H9 (cell line): Measurements from ENCODE around the gene CHD6. TPM values are rescaled to one million over a fixed set of nuclear protein-coding genes. Genes with fewer than 3 reads are reported as not detected.

Experiments
- DNase-seq: peaks from one replicate; pipeline ENCODE4 v3.0.0-alpha.2; 2017
- H2AFZ ChIP-seq: one replicate; pipeline ENCODE4 v1.6.1; 2013; ENCODE audit warnings: mild to moderate bottlenecking, low read length, control low read depth, moderate library complexity
- H2AK5ac ChIP-seq: 2 replicates; pipeline ENCODE4 v1.6.1; 2013; ENCODE audit warnings: low read length, control low read depth, mixed read lengths; ENCODE audit not compliant: insufficient read length
- H2BK120ac ChIP-seq: one replicate; pipeline ENCODE4 v1.6.1; 2013; ENCODE audit warnings: low read depth, mild to moderate bottlenecking, low read length, control low read depth, inconsistent platforms; ENCODE audit not compliant: poor library complexity, severe bottlenecking
- H2BK12ac ChIP-seq: 2 replicates; pipeline ENCODE4 v1.6.1; 2013; ENCODE audit warnings: low read length, control low read depth, mixed read lengths, low read depth; ENCODE audit not compliant: insufficient read length
- H2BK15ac ChIP-seq: 2 replicates; pipeline ENCODE4 v1.6.1; 2013; ENCODE audit warnings: low read depth, low read length, control low read depth
- H2BK20ac ChIP-seq: one replicate; pipeline ENCODE4 v1.6.1; 2013; ENCODE audit warnings: low read depth, mild to moderate bottlenecking, low read length, control low read depth, inconsistent platforms; ENCODE audit not compliant: poor library complexity, severe bottlenecking
- H2BK5ac ChIP-seq: 2 replicates; pipeline ENCODE4 v1.6.1; 2013; ENCODE audit warnings: low read length, control low read depth, mixed read lengths; ENCODE audit not compliant: insufficient read length
- H3K14ac ChIP-seq: 2 replicates; pipeline ENCODE4 v1.6.1; 2013; ENCODE audit warnings: low read length, control low read depth; ENCODE audit not compliant: insufficient read depth
- H3K18ac ChIP-seq: 2 replicates; pipeline ENCODE4 v1.6.1; 2013; ENCODE audit warnings: low read depth, mild to moderate bottlenecking, mixed read lengths, low read length, control low read depth; ENCODE audit not compliant: insufficient read length
- H3K23ac ChIP-seq: 2 replicates; pipeline ENCODE4 v1.6.1; 2013; ENCODE audit warnings: low read length, control low read depth, mixed read lengths, low read depth; ENCODE audit not compliant: insufficient read length
- H3K23me2 ChIP-seq: 2 replicates; pipeline ENCODE4 v1.6.1; 2013; ENCODE audit warnings: low read depth, mild to moderate bottlenecking, mixed read lengths, low read length, control low read depth; ENCODE audit not compliant: insufficient read length, poor library complexity, severe bottlenecking
- H3K27ac ChIP-seq: 2 replicates; pipeline ENCODE4 v1.5.1; 2013; ENCODE audit warnings: low read length, control low read depth, mixed read lengths, low read depth; ENCODE audit not compliant: insufficient read length
- H3K27me3 ChIP-seq: 2 replicates; pipeline ENCODE4 v1.6.1; 2013; ENCODE audit warnings: low read length, control low read depth, inconsistent platforms; ENCODE audit not compliant: insufficient read depth
- H3K4ac ChIP-seq: 2 replicates; pipeline ENCODE4 v1.6.1; 2013; ENCODE audit warnings: low read depth, mild to moderate bottlenecking, control low read depth, inconsistent platforms, low read length, moderate library complexity
- H3K4me1 ChIP-seq: 2 replicates; pipeline ENCODE4 v1.6.1; 2013; ENCODE audit warnings: low read length, control low read depth, inconsistent platforms; ENCODE audit not compliant: insufficient read depth
- H3K4me2 ChIP-seq: 2 replicates; pipeline ENCODE4 v1.6.1; 2013; ENCODE audit warnings: low read length, control low read depth, mixed read lengths; ENCODE audit not compliant: insufficient read length, insufficient read depth
- H3K56ac ChIP-seq: 2 replicates; pipeline ENCODE4 v1.6.1; 2013; ENCODE audit warnings: low read depth, mild to moderate bottlenecking, mixed read lengths, low read length, control low read depth; ENCODE audit not compliant: insufficient read length
- H3K79me1 ChIP-seq: 2 replicates; pipeline ENCODE4 v1.6.1; 2013; ENCODE audit warnings: low read depth, mild to moderate bottlenecking, moderate library complexity, low read length, control low read depth, inconsistent platforms; ENCODE audit not compliant: insufficient read depth, poor library complexity, severe bottlenecking
- H3K79me2 ChIP-seq: 2 replicates; pipeline ENCODE4 v1.6.1; 2013; ENCODE audit warnings: low read length, control low read depth, inconsistent platforms; ENCODE audit not compliant: insufficient read depth
- H3K9ac ChIP-seq: 2 replicates; pipeline ENCODE4 v1.6.1; 2013; ENCODE audit warnings: low read length, control low read depth, mixed read lengths; ENCODE audit not compliant: insufficient read length; ENCODE audit errors: extremely low read depth
- H3K9me3 ChIP-seq: one replicate; pipeline ENCODE4 v1.6.1; 2013; ENCODE audit warnings: low read depth, low read length, inconsistent platforms; ENCODE audit not compliant: control insufficient read depth
- H3T11ph ChIP-seq: one replicate; pipeline ENCODE4 v1.6.1; 2013; ENCODE audit warnings: mild to moderate bottlenecking, low read length, control low read depth, inconsistent platforms
- H4K20me1 ChIP-seq: one replicate; pipeline ENCODE4 v1.6.1; 2013; ENCODE audit not compliant: control insufficient read depth, insufficient read length, insufficient read depth
- H4K5ac ChIP-seq: 2 replicates; pipeline ENCODE4 v1.6.1; 2013; ENCODE audit warnings: low read depth, mild to moderate bottlenecking, mixed read lengths, low read length, control low read depth; ENCODE audit not compliant: insufficient read length
- H4K8ac ChIP-seq: replicated peaks from 2 replicates; pipeline ENCODE4 v1.6.1; 2013; ENCODE audit warnings: low read length, control low read depth, mixed read lengths, low read depth; ENCODE audit not compliant: insufficient read length
- H4K91ac ChIP-seq: 2 replicates; pipeline ENCODE4 v1.6.1; 2013; ENCODE audit warnings: low read depth, mild to moderate bottlenecking, moderate library complexity, mixed read lengths, low read length, control low read depth; ENCODE audit not compliant: insufficient read length
- H3K27ac Mint-ChIP-seq, 3 experiments: 2 replicates in 2 of 3; 3 replicates in 1 of 3; pipeline ENCODE4 v1.8.0; 2020 to 2021; ENCODE audit warnings: mixed read lengths in 3 of 3, mild to moderate bottlenecking in 1 of 3, moderate library complexity in 1 of 3
- H3K27me3 Mint-ChIP-seq: 2 replicates; pipeline ENCODE4 v1.8.0; 2021; ENCODE audit warnings: low read depth, mild to moderate bottlenecking, moderate library complexity, mixed read lengths
- H3K36me3 Mint-ChIP-seq, 3 experiments: 2 replicates in 2 of 3; 3 replicates in 1 of 3; pipeline ENCODE4 v1.8.0; 2020 to 2021; ENCODE audit warnings: low read depth in 3 of 3, mixed read lengths in 3 of 3; ENCODE audit not compliant: insufficient read depth in 1 of 3
- H3K4me1 Mint-ChIP-seq, 2 experiments: 2 replicates each; pipeline ENCODE4 v1.8.0; 2020; ENCODE audit warnings: mixed read lengths in 2 of 2
- H3K4me3 Mint-ChIP-seq, 2 experiments: 2 replicates in 1 of 2; 3 replicates in 1 of 2; pipeline ENCODE4 v1.8.0; 2020 to 2021; ENCODE audit warnings: mild to moderate bottlenecking in 2 of 2, mixed read lengths in 2 of 2, moderate library complexity in 1 of 2
- H3K9me3 Mint-ChIP-seq, 2 experiments: 2 replicates in 1 of 2; 3 replicates in 1 of 2; pipeline ENCODE4 v1.8.0; 2020; ENCODE audit warnings: mild to moderate bottlenecking in 2 of 2, mixed read lengths in 2 of 2, moderate library complexity in 1 of 2
- WGBS: extraction: QIAGEN DNeasy Blood & Tissue Kit; methylation state at CpG from one replicate; pipeline ENCODE4 v1.1.7; 2013; ENCODE audit warnings: missing lambda C conversion rate, low lambda C conversion rate, mixed read lengths; ENCODE audit not compliant: insufficient read length; ENCODE audit errors: extremely low coverage; 5-methylcytosine and 5-hydroxymethylcytosine counted together
- total RNA-seq: library from RNA; stranded (reverse); gene quantifications from 2 replicates; pipeline ENCODE4 v1.2.1, GENCODE V29; 2021
- TF ChIP-seq, protein P1 (sequence below): fragments of 200-600 bp; sonication (generic); conservative IDR thresholded peaks from 3 replicates; pipeline ENCODE4 v1.8.0; 2021; ENCODE audit warnings: antibody characterized with exemption, mild to moderate bottlenecking

CHD6 gene
- total RNA-seq, 1 experiment from 2014 or later: 51.5 TPM

DNA sequence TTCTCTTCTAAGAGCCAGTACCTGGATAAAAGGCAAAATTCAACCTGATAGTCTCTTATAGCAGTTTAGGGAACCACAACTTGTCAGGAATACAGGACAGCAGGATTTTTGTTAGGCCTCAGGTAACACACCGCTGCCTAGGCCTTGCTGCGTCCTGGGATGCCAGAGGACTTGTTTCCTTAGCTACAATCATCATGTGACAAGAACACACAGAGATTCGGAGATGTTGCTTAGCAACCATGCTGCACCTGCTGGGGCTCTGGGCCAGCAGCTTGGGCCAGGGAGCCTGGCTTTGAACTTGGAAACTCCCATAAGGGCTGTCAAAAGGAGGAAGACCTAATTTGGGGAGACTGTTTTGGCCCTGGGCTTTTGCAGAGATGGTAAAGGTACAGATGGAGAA is 36.1 kb upstream of the CHD6 start:
- H3K23me2 ChIP-seq: no peaks in the 10 kb centered on the region
- H4K5ac ChIP-seq: no peak overlapping the region
- Mint-ChIP-seq H3K4me1 (peaks cover 21 to 33% of the 10 kb centered on the region in 2 experiments), H3K27ac (no peak overlapping the region), H3K4me3 (no peak overlapping the region), H3K36me3 (no peaks in the 10 kb centered on the region), H3K27me3 (peaks cover 2% of the 10 kb centered on the region; the same call in 1 of the 2 replicates), H3K9me3 (no peaks in the 10 kb centered on the region)
- H3K9me3 ChIP-seq: no peaks in the 10 kb centered on the region
- H2BK120ac ChIP-seq: no peak overlapping the region
- DNase-seq: no peak
- H3K27me3 ChIP-seq: no peaks in the 10 kb centered on the region
- H3K9ac ChIP-seq: no peak overlapping the region
- no peak overlapping the region for H3K4ac ChIP-seq
- H3K79me1 ChIP-seq: no peaks in the 10 kb centered on the region
- H2AK5ac ChIP-seq: no peak overlapping the region
- H2BK20ac ChIP-seq: no peak overlapping the region
- no CpG with 5 or more reads among the region's 3 CpGs for WGBS
- H3K14ac ChIP-seq: no peak overlapping the region
- H2AFZ ChIP-seq: no peak overlapping the region
- no peak overlapping the region for H3K18ac ChIP-seq
- H3K79me2 ChIP-seq: no peaks in the 10 kb centered on the region
- no peak overlapping the region for H2BK15ac ChIP-seq
- H4K8ac ChIP-seq: no peak overlapping the region
- H3T11ph ChIP-seq: no peak overlapping the region
- no peak overlapping the region for H4K91ac ChIP-seq
- H2BK5ac ChIP-seq: no peak overlapping the region
- TF ChIP-seq, protein P1, sequence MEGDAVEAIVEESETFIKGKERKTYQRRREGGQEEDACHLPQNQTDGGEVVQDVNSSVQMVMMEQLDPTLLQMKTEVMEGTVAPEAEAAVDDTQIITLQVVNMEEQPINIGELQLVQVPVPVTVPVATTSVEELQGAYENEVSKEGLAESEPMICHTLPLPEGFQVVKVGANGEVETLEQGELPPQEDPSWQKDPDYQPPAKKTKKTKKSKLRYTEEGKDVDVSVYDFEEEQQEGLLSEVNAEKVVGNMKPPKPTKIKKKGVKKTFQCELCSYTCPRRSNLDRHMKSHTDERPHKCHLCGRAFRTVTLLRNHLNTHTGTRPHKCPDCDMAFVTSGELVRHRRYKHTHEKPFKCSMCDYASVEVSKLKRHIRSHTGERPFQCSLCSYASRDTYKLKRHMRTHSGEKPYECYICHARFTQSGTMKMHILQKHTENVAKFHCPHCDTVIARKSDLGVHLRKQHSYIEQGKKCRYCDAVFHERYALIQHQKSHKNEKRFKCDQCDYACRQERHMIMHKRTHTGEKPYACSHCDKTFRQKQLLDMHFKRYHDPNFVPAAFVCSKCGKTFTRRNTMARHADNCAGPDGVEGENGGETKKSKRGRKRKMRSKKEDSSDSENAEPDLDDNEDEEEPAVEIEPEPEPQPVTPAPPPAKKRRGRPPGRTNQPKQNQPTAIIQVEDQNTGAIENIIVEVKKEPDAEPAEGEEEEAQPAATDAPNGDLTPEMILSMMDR: no peak
- H3K27ac ChIP-seq: no peak overlapping the region
- peaks cover 19% of the 10 kb centered on the region; the same call in 1 of the 2 replicates for H3K4me1 ChIP-seq
- no peak overlapping the region for H3K23ac ChIP-seq
- H3K4me2 ChIP-seq: no peak overlapping the region
- H4K20me1 ChIP-seq: no peaks in the 10 kb centered on the region
- H2BK12ac ChIP-seq: no peak overlapping the region
- H3K56ac ChIP-seq: no peak overlapping the region
